Ishikawa (cell line): ENCODE data around the gene IFNL4.

ENCODE experiments used
- CEBPB ChIP-seq: IDR thresholded peaks from 2 replicates; pipeline ENCODE4 v1.6.1; 2012
- CREB1 ChIP-seq: IDR thresholded peaks from 2 replicates; pipeline ENCODE4 v1.6.1; 2012; ENCODE audit warnings: low read depth
- EGR1 ChIP-seq: IDR thresholded peaks from 2 replicates; pipeline ENCODE4 v1.6.1; 2012
- EP300 ChIP-seq: IDR thresholded peaks from 2 replicates; pipeline ENCODE4 v1.6.1; 2012; ENCODE audit warnings: borderline replicate concordance
- FOXM1 ChIP-seq: IDR thresholded peaks from 2 replicates; pipeline ENCODE4 v1.6.1; 2012; ENCODE audit warnings: low read depth, borderline replicate concordance
- MAX ChIP-seq: IDR thresholded peaks from 2 replicates; pipeline ENCODE4 v1.6.1; 2012
- NFIC ChIP-seq: IDR thresholded peaks from 2 replicates; pipeline ENCODE4 v1.6.1; 2012
- RAD21 ChIP-seq: IDR thresholded peaks from 2 replicates; pipeline ENCODE4 v1.6.1; 2012; ENCODE audit warnings: low read depth
- REST ChIP-seq: IDR thresholded peaks from 2 replicates; pipeline ENCODE4 v1.6.1; 2012; ENCODE audit warnings: low read depth, mild to moderate bottlenecking
- TAF1 ChIP-seq: IDR thresholded peaks from 2 replicates; pipeline ENCODE4 v1.6.1; 2012; ENCODE audit warnings: low read depth, mild to moderate bottlenecking
- TEAD4 ChIP-seq: IDR thresholded peaks from 2 replicates; pipeline ENCODE4 v1.6.1; 2012
- USF1 ChIP-seq: IDR thresholded peaks from 2 replicates; pipeline ENCODE4 v1.6.1; 2012
- YY1 ChIP-seq: IDR thresholded peaks from 2 replicates; pipeline ENCODE4 v1.6.1; 2012; ENCODE audit warnings: low read depth

- no peak for TF ChIP-seq TAF1
- no peak for TF ChIP-seq EP300
- no peak for TF ChIP-seq CEBPB
- TF ChIP-seq EGR1 = no peak
- no peak for TF ChIP-seq MAX
- no peak for TF ChIP-seq USF1
- TF ChIP-seq RAD21 = no peak
- TF ChIP-seq REST = no peak
- no peak for TF ChIP-seq TEAD4
- no peak for TF ChIP-seq CREB1
- no peak for TF ChIP-seq FOXM1
- no peak for TF ChIP-seq YY1
- no peak for TF ChIP-seq NFIC
These were observed 42.5 kb downstream of the IFNL4 start for GRCh38 chr19:39206122-39206521.
